Nucleus accumbens (tissue), 56 donors: Measurements from ENCODE around the gene GNG4.
"Not testable (repeated sequence)": the region's sequence is repeated elsewhere in the genome, so short reads cannot be mapped to it uniquely, and the experiment has no call there.

Experiments
- DNase-seq, 56 donors: peaks; one replicate each; lab custom pipeline; 2025; lab: John Stamatoyannopoulos, UW

The GNG4 gene

DNA sequence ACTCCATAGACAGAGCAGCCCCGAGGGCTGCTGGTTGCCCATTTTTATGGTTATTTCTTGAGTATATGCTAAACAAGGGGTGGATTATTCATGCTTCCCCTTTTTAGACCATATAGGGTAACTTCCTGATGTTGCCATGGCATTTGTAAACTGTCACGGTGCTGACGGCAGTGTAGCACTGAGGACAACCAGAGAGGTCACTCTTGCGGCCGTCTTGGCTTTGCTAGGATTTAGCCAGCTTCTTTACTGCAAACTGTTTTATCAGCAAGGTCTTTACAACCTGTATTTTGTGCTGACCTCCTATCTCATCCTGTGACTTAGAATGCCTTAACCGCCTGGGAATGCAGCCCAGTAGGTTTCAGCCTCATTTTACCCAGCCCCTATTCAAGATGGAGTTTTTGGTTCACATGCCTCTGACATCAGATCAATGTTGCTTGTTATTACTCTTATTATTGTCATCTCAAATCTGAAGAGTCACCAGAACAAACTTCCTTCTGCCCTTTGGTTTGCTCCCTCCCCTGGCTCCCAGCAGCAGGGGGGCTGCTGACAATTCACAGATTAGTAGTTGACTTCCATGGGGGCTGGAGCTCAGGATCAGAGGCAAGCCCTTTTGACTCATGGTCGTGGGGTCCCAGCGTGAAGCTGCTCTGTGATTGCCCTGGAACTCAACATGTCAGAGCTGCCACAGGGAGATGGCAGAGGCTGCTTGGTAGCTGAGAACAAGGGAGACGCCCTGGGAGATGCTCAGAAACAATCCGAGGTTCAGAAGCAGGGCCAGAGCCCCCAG is 103.0 kb downstream of the GNG4 start:
- not testable (repeated sequence) for DNase-seq

DNA sequence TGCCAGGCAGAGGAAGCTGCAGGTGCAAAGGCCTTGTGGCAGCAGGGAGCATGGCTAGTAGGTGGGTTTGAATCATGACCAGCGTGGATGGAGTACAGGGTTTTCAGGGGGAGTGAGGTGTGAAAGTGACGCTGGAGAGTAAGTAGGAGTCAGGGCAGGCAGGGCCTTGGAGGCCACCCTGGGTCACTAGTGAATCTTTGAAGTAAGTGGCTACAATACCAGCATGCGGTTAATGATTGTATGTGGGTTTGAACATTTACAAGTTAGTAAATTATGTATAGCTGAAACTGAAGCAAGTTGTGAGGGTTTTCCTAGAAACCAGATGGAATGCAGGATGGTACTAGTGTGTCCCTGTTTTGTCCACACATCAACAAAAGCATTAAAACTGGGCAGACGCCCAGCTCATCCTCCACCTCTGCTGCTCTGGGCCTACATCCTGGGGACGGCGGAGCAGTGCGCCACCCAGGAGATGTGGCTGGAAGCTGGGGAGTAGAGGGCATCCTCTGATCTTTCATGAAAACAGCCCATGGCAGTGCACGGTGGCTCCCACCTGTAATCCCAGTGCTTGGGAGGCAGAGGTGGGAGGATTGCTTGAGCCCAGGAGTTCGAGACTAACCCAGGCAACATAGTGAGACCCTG is 104.2 kb downstream of the GNG4 start:
- no peak for DNase-seq

DNA sequence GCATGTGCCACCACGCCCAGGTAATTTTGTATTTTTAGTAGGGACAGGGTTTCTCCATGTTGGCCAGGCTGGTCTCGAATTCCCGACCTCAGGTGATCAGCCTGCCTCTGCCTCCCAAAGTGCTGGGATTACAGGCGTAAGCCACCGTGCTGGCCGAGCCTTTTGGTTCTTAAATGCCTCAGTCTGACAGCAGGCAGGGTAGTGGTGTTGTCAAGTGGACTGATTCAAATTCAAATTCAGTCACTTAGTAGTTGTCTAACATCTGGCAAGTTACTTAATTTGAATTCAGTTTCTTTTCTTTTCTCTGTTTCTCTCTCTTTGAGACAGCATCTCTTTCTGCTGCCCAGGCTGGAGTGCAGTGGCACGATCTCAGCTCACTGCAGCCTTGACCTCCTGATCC is 106.7 kb downstream of the GNG4 start:
- DNase-seq, result not testable (repeated sequence)

DNA sequence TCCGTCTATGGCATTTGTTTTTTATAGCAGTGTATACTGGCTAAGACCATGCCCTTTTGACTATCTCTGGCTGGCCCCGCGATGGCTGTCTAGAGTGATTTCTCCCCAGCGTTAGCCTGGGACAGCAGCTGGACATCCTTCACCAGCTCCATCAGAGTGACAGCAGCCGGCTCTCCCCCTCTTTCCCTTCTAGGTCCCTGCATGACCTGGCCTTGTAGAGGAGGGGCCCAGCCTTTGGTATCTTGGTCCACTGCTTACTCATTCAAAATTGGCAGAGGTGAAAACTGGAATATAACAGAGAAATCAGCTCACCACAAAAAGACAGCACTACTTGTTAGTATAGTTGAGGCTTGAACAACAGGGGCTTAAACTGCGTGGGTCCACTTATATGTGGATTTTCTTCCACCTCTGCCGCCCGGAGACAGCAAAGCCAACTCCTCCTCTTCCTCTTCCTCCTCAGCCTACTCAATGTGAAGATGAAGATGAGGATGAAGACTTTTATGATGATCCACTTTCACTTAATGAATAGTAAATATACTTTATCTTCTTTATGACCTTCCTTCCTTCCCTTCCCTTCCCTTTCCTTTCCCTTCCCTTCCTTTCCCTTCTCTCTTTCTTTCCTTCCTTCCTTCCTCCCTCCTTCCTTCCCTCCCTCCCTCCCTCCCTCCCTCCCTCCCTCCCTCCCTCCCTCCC is 116.0 kb downstream of the GNG4 start:
- DNase-seq, result no peak

DNA sequence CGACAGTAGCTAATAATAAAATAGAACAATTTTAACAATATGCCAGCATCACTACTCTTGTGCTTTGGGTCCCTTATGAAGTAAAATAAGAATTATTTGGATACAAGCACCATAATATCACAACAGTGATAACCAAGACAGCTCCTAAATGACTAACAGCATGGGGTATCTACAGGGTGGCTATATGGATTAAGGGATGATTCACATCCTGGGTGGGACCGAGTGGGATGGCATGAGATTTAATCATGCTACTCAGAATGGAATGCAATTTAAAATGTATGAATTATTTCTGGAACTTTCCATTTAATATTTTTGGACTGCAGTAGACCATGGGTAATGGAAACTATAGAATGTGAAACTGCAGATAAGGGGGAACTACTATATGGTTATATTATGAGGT is 117.2 kb downstream of the GNG4 start:
- no peak for DNase-seq

DNA sequence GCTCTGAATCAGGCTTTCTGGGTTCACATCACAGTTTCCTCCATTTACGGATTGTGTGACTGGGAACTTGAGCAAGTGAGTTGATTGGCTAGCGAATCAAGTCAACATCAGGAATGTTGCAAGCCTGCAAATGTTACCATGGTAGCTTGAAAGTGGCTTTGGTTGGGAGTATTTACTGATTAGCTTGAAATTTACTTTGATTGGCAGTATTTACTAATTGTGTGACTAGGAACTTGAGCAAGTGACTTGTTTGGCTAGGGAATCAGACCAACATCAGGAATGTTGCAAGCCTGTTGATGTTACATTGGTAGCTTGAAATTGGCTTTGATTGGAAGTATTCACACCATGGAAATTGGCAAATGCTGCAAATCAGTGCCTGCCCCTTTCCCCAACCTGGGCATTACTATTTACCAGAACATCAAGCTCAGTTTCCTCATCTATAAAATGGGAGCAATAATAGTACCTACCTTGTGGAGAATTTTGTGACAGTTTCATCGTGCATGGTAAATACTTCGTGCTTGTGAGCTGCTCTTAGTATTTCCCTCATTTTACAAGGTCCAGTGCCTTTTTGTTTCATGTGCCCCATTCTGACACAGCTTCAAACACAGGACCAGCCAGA is 122.3 kb downstream of the GNG4 start:
- no peak for DNase-seq

DNA sequence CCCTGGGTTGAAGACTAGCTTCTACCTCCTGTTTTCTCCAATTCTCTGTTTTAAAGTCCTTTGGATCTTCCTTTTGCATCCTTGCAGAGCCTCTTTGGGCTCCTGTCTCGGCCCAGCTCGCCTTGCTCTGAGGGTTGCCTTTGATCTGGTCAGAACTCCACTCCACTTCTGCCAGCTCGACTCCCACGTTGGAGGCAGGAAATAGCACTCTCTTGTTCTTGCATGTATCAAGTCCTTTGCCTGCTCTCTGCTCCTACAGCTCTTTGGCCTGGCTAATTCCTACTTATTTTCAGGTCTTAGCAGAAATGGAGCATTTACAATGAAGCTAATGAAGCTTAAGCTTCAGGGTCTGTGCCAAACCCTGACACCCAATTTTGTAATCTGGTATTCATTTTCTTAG is 124.3 kb downstream of the GNG4 start:
- DNase-seq, result no peak

DNA sequence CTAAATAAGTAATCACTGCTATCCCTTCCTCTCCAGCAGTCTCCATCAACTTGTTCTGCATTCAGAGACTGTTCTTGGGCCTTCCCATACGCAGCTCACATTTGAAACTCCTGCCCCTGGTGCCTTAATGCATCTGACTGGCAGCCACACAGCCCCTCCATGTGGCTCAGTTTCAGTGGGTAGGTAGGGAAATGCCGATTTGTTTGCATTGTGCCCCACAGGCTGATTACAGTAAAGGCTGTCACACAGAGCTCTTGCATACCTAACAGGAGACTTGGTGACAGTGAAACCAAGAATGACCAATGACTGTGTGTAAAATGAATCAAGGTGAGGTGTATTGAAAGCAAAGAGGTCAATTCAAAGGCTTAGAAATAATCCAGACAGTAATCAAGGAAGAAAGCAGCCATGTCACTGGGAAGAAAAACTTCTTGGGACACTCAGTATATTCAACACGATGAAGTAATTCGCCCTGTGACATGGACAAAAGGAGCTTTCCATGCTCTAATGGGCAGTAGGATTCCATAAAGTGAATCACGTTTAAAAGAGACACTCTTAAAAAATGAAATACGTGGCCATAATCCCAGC is 132.6 kb downstream of the GNG4 start:
- no peak for DNase-seq

DNA sequence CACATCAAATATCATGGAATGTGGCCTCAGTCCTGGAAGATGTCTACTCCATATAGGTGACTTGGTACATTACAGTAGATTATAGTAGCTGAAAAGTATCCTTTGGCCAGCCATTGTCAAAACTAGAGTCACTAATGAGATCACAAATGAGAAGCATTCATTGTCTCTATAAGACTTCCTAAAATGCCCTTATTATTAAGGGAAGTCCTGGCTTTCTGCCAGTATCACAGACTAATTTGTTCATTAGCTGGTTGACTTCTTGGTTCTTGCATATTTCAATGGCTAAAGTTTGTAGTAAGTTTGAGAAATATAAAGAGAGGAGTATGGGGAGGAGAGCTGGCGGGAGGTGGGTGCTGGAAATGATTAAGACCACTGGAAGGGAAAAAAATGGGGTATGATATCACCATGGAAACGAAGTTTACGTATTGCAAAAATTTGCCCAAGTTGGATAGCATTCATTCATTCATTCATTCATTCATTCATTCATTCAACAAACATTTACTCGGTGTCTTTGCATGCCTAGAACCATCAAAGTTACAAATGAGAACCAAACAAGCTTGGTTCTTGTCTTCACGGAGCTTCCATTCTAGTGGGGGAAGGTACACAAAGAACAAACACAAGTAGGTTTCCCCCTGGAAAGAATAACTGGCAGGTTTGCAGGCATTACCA is 133.6 kb downstream of the GNG4 start:
- no peak for DNase-seq

DNA sequence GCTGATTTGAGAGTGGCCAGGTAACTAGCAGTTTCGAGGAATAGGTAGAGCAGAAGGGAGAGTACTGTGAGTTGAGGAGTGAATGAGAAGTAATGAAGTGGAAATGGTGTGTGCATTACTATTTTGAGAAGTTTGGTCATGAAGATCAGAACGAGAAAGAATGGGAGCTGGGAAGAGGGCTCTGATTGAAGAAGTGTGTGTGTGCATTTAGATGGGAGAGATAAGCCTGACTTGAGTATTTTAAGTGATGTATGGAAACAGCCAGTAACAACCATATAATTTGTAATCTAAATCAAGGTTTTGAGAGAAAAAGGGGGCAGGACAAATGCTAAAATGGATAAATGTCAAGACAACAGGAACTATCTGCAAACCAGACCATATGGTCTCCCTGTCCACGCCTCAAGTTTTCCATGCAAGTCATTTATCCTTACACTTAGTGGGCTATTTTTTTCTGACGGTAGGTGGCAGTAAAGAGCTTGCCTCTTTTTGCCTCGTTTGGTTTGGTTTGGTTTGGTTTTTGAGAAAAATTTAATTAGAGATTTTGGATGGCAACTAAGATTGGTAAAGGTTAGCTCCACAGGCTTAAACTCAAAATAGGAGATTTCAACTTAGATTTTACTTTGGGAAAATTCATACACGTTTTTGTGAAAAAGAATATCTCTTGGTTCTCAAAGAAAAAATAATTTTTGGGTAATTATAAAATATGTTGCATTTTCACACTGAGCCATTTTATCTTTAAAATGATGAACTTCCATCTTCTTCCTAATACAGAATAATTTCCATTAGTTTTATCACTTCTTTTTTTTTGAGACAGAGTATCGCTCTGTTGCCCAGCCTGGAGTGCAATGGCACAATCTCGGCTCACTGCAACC is 135.9 kb downstream of the GNG4 start:
- peak in 5 of 56 donors; percentile 1 to 35 (median 18) for DNase-seq

DNA sequence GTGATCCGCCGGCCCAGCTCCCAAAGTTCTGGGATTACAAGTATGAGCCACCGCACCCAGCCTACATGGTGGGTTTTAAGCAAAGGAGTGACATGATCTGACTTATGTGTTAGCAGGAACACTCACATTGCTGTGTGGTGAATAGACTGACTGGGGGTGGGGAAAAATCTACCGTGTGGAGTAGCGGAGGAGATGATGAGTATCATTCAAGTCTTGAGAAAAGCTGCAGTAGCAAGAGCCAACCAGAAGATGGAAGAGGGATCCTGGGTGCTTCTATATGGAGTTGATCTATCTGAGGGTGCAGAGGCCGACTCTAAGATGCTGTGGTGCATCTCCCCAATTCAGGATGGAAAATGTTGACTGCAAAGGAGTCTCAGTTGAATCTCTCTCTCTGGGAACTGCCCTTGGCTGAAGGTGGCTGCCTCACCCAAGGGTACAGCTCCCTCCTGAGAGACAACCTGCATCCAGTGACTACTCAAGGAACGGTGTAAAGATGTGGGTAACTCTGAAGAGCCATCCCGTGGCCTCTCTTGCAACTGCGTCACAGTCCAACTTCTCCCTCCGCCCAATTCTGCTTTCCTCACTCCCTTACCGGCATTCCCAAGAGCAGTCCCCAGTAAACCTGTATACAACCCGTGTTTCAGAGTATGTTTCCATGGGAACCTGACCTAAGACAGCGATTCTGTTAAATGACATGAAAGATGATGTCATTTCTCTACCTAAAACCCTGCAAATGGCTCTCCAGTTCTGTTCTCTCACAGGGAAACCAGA is 137.9 kb downstream of the GNG4 start:
- DNase-seq, result peak in 1 of 56 donors; percentile 19

DNA sequence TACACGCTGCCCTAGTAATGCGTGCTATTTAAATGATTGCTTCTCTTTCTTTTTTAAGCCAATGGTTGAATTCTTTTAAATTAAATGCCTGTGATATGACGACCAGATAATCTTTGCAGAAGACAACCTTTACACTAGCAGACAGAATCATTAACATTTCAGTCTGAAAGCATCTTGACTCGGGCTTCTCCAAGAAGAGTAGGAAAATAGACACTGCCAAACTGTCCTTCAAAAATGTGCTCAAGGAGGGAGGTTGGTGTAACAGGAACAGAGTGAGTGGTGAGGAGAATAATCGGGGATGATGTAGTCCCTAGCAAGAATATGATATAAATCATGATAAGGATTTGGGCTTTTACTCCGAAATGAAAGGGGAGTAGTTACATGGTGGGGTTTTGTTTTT is 138.8 kb downstream of the GNG4 start:
- DNase-seq, result no peak

DNA sequence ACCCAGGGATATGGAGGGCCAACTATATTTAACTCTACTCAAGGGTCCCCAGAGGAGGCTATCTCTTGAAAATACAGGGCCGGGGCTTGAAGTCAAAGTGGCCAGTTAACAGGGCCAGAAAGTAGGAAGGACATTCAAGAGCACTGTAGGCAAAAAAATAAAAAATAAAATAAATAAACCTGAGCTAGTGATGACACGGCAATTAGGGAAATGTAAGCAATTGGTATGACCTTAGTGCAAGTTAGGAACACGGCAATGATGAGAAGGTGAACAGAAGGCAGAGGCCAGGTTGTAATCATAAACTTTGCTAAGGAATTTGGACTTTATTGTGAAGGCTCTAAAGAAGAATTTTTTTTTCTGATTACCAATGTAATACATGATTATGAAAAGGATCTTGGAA is 142.0 kb downstream of the GNG4 start:
- no peak for DNase-seq

DNA sequence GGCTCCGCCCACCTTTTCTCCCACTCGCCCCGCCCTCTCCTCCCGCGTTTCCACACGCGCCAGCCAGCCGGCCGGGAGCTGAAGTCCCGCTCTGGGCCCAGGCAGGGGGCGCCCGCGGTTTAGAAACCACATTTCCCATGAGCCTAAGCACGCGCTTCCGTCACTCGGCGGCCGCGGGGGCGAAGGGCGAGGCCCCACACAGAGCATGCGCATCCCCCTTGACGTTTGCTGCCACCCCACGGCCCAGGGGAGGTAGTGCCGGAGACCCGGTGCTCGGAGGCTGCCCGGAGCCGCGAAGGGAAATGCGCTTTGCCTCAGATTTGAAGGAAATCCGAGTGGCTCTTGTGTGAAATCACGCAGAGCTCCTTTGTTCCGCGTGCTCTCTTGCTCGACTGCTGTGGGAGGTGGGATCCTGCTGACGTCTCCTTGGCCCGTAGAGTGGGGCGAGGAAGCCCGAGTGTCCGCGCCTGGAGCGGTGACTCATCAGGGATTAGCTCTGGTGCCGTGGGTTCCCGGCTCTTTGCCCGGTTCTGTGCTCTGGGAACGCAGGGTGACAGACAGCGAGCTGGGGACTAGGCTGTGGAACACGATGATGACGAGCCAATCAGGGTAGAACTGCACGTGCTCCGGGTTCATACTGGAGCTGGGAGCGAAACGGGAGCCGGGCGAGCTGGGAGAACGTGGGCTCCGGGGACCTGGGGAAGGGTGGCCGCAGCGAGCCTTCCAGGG is 144.9 kb downstream of the GNG4 start:
- DNase-seq, result peak; percentile 88 to 99 (median 98)

DNA sequence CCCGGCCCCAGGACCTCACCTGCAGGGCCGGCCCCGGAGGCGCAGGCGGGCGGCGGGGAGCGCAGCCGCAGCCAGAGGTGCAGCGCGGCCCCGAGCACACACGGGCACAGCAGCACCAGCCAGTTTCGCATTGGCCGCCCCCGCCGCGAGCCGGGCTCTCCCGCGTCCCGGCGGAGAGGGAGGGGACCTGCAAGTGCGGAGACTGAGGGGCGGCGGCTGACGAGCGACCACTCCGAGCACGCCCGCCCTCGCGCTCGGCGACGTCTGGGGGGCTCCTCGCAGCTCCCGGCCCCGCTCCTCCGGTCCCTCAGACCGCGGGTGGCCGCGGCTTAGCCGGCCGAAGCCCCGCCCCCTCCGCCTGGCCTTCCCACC is 145.5 kb downstream of the GNG4 start, which contains the start of gene B3GALNT2:
TSS of gene B3GALNT2 (minus strand) at position 331 of the 372 bp plus-strand sequence. CDS start at position 131, 200 bp downstream.
- no peak for DNase-seq

DNA sequence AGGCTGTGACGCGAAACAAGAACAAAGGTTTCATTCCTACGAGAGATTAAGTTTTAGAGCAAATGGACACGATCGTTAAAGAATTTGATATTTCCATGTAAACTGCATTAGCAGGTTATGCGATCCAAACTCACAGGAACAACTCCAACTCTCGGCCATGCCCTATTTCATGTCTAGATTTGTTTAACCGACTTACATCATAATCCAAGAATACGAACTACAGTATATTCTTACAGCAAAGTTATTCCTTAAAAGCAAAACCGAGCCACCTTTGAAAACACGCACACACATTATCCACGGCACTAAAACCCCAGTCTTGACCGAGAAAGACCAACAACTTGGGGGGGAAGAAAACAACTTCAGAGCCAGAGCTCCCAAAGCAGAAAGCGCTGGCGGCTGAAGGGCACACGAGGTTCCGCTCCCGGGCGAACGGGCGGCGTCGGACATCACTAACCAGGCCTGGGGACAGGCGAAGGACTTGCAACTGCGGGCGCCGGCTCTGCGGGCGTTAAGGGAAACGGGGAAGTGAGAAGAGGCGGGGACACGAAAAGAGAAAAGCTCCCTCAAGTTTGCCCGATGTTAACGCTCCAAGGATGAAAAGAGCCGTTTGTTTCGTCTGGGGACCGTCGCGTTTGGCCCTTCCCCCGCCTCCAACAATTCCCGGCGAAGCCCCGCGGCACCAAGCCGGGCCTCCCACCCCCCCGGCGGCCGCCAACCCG is 146.0 kb downstream of the GNG4 start:
- DNase-seq, result peak in 40 of 56 donors; percentile 11 to 75 (median 53)
